Measurements from ENCODE around the gene ACAD11.
"Not testable (repeated sequence)": the region's sequence is repeated elsewhere in the genome, so short reads cannot be mapped to it uniquely, and the experiment has no call there.

ACAD11 gene

GRCh38 chr3:132645058-132645457 is 14.6 kb downstream of the ACAD11 start:
- no peak for DNase-seq (ENCODE audit: low read depth)

- DNase-seq (ENCODE audit: low read depth) = no peak
Observed at GRCh38 chr3:132643366-132643765, 16.2 kb downstream of the ACAD11 start.

GRCh38 chr3:132642539-132642847 is 17.1 kb downstream of the ACAD11 start:
- no peak for DNase-seq (ENCODE audit: low read depth)

- DNase-seq (ENCODE audit: low read depth) = no peak
Observed at GRCh38 chr3:132641837-132642538, 17.6 kb downstream of the ACAD11 start.

- DNase-seq (ENCODE audit: low read depth) = not testable (repeated sequence)
Observed at GRCh38 chr3:132641427-132641826, 18.2 kb downstream of the ACAD11 start.

GRCh38 chr3:132638706-132639105 is 20.9 kb downstream of the ACAD11 start:
- DNase-seq (ENCODE audit: low read depth) = no peak

- no peak for DNase-seq (ENCODE audit: low read depth)
Observed at GRCh38 chr3:132637590-132637989, 22.0 kb downstream of the ACAD11 start.

GRCh38 chr3:132635052-132635451 is 24.6 kb downstream of the ACAD11 start:
- no peak for DNase-seq (ENCODE audit: low read depth)

- DNase-seq (ENCODE audit: low read depth) = no peak
Observed at GRCh38 chr3:132630612-132631011, 29.0 kb downstream of the ACAD11 start.

GRCh38 chr3:132629928-132630327 is 29.7 kb downstream of the ACAD11 start:
- DNase-seq (ENCODE audit: low read depth) = no peak

- DNase-seq (ENCODE audit: low read depth) = no peak
Observed at GRCh38 chr3:132628157-132628556, 31.5 kb downstream of the ACAD11 start.

- DNase-seq (ENCODE audit: low read depth) = no peak
Observed at GRCh38 chr3:132626955-132627354, 32.7 kb downstream of the ACAD11 start.

GRCh38 chr3:132625613-132626012 is 34.0 kb downstream of the ACAD11 start:
- DNase-seq (ENCODE audit: low read depth) = no peak

- no peak for DNase-seq (ENCODE audit: low read depth)
Observed at GRCh38 chr3:132624790-132625189, 34.8 kb downstream of the ACAD11 start.

GRCh38 chr3:132623646-132624045 is 36.0 kb downstream of the ACAD11 start:
- no peak for DNase-seq (ENCODE audit: low read depth)

GRCh38 chr3:132622761-132623160 is 36.8 kb downstream of the ACAD11 start:
- DNase-seq (ENCODE audit: low read depth) = no peak

GRCh38 chr3:132622148-132622547 is 37.5 kb downstream of the ACAD11 start:
- DNase-seq (ENCODE audit: low read depth) = no peak

- no peak for DNase-seq (ENCODE audit: low read depth)
Observed at GRCh38 chr3:132616780-132617179, 42.8 kb downstream of the ACAD11 start.

- DNase-seq (ENCODE audit: low read depth) = no peak
Observed at GRCh38 chr3:132615881-132616280, 43.7 kb downstream of the ACAD11 start.

- not testable (repeated sequence) for DNase-seq (ENCODE audit: low read depth)
Observed at GRCh38 chr3:132615301-132615700, 44.3 kb downstream of the ACAD11 start.

GRCh38 chr3:132606620-132607019 is 53.0 kb downstream of the ACAD11 start:
- DNase-seq (ENCODE audit: low read depth) = not testable (repeated sequence)

GRCh38 chr3:132606085-132606484 is 53.5 kb downstream of the ACAD11 start:
- no peak for DNase-seq (ENCODE audit: low read depth)

GRCh38 chr3:132605374-132605792 is 54.2 kb downstream of the ACAD11 start:
- DNase-seq (ENCODE audit: low read depth) = no peak

GRCh38 chr3:132600614-132601013 is 59.0 kb downstream of the ACAD11 start:
- not testable (repeated sequence) for DNase-seq (ENCODE audit: low read depth)

Data from HS-5 (cell line).